Central memory CD4-positive, alpha-beta T cell (primary cell): ENCODE results near the gene NSUN4.

Source experiments
- DNase-seq: peaks from one replicate; pipeline ENCODE4 v3.0.0; 2022

Gene NSUN4

DNA sequence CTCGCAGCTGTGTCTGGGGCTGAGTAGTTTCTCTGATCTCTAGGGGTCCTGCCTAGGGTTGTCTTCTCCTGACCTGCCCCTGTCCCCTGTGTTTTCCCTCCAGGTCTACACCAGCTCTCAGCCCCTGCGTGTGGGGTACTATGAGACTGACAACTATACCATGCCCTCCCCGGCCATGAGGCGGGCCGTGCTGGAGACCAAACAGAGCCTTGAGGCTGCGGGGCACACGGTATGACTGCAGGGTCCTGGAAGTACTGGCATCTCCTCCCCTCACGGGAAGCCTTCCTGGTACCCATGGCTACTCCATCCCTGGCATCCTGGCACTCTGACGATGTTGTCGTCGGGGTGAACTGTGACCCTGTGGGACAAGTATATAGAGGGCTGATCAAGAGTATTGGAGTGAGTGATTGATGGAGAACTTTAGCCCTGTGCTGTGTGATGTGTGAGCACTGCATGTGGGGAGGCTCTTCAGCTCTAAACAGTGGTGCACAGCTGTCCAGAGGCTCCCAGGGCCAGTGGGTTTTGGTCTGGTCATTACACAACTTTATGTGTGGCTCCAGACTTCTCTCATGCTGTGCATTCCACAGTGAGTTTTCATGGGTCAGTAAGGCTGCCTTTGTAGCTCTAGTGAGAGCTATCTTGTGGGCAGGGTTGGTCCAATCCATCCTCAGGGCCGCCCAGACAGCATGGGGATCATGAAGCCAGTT lies 67.9 kb downstream of the NSUN4 start:
- DNase-seq: no peak

DNA sequence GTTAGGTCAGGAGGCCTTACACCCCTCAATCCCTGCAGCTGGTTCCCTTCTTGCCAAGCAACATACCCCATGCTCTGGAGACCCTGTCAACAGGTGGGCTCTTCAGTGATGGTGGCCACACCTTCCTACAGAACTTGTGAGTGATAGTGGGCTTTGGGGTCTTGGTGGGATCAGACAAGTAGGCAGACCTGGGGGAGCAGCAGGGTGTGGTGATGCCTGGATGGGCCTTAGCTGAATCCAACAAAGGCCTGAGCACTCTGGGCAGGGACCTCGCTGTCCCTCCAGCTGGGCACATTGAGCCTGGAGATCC lies 68.4 kb downstream of the NSUN4 start:
- no peak for DNase-seq

DNA sequence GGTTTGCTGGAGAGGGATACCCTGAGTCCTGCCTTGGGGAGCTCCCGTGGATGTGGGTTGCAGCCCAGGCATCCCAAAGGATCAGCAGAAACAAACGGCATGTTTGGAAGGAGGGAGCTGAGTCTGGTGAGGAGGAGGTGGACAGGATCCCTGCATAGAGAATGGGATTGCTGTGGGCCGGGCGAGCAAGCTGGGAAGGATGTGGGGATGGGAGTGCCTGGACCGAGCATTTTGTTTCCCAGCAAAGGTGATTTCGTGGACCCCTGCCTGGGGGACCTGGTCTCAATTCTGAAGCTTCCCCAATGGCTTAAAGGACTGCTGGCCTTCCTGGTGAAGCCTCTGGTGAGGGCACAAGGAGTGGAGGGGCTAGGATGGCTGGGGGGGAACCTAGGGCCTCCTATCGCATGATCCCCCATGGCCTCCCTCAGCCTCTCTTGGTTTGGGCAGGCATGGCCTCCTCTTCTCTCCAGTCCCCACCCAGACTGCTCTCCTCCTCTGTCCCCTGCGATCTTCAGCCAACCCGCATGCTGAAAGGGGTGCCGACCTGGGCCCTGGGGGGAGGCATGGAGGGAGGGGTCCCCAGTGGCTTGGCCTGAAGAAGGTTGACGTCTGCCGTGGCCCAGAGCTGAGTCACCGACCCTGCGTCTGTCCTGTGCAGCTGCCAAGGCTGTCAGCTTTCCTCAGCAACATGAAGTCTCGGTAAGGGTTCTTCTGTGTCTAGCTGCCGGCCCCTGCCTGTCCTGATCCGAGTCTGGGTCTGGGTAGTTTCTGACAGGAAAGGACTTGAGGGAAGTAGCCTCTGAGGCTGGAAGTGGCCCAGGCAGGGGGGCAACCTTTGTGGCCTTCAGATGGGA lies 69.8 kb downstream of the NSUN4 start:
- DNase-seq: no peak

DNA sequence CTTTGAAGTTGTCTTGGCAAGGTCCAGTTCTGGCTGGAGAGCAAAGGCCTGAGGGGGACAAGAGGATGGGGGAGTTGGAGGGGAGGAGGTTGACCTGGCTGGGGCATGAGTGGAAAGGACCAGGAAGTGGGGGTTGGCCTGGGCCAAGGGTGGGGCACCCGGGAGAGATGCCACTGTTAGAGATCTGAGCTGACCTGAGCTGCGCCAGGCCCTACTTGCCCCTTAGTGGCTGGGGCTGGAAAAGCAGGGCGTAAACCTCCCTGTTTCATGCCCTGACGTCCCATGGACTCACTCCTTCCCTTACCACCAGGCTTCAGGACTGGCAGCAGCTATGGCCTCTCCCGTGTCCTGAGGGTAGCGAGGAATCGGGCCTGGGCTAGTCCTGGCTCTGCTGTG lies 70.4 kb downstream of the NSUN4 start:
- DNase-seq: no peak
